Skeletal muscle tissue (tissue), 4 donors: ENCODE data around the gene BIRC6. TPM values are rescaled to one million over a fixed set of nuclear protein-coding genes. Genes with fewer than 3 reads are reported as not detected.
"Not testable (repeated sequence)": the region's sequence is repeated elsewhere in the genome, so short reads cannot be mapped to it uniquely, and the experiment has no call there.

ENCODE experiments used
- H3K27ac ChIP-seq: one replicate; pipeline ENCODE4 v1.7.0; 2013; ENCODE audit warnings: mild to moderate bottlenecking, low read depth, low read length, inconsistent platforms
- H3K27me3 ChIP-seq, 3 donors: one replicate each; pipeline ENCODE4 v1.7.0; 2013; ENCODE audit warnings: low read length in 3 of 3; ENCODE audit not compliant: control insufficient read depth in 3 of 3, insufficient read depth in 3 of 3
- H3K36me3 ChIP-seq, 3 donors: one replicate each; pipeline ENCODE4 v1.7.0; 2013; ENCODE audit warnings: low read length in 3 of 3; ENCODE audit not compliant: control insufficient read depth in 3 of 3, insufficient read depth in 3 of 3
- H3K4me1 ChIP-seq, 3 donors: one replicate each; pipeline ENCODE4 v1.7.0; 2013; ENCODE audit warnings: low read length in 3 of 3, mild to moderate bottlenecking in 3 of 3; ENCODE audit not compliant: control insufficient read depth in 3 of 3, insufficient read depth in 3 of 3
- H3K4me3 ChIP-seq, 3 donors: one replicate each; pipeline ENCODE4 v1.7.0; 2013; ENCODE audit warnings: low read length in 3 of 3
- H3K9ac ChIP-seq, 3 donors: one replicate each; pipeline ENCODE4 v1.7.0; 2013; ENCODE audit warnings: low read length in 3 of 3, mild to moderate bottlenecking in 3 of 3, moderate library complexity in 2 of 3, low read depth in 1 of 3
- H3K9me3 ChIP-seq, 3 donors: one replicate each; pipeline ENCODE4 v1.7.0; 2013; ENCODE audit warnings: low read length in 3 of 3; ENCODE audit not compliant: control insufficient read depth in 3 of 3
- total RNA-seq: library from RNA; depleted of rRNA; stranded (reverse); fragments of >200 nt; gene quantifications from one replicate; pipeline ENCODE4 v1.2.3, GENCODE V29; 2014
- donor health status: Osteomylitis.

Gene BIRC6
- total RNA-seq, 1 donor from 2014 or later, result 216 TPM

DNA sequence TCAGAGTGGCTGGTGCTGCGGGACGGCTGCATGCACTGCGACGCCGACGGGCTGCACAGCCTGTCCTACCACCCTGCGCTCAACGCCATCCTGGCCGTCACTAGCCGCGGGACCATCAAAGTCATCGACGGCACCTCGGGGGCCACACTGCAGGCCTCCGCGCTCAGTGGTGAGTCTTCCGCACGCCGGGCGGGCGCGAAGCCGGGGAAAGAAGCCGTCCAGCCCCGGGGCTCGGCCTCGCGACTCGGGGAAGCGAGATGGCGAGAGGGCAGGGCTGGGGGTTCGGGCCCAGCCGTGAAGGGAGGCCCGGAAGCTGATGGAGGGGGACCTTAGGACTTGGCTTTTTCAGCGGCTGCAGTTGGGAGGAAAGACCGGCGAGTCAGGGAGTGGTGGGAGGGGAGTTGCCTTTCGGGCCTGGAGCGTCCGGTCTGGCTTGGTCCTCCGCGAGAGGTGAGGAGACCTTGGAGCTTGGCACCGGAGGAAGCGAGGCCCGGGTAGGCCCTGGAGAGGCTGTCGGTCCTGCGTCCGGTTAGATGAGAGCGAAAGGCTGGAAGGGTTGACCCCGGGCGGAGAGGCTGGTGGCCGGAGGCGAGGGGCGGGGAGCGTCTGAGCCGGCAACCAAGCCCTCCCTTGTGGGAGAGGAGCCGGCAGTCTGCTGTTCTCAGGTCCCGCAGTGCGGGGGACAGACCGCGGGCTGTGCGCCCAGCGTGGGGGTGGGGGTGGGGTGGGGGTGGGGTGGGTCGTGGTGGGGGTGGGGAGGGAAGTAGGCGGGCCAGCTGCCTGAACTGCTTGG lies 691 bp downstream of the BIRC6 start:
- H3K36me3 ChIP-seq, result peaks cover 0 to 2% (median 0%) of the 10 kb centered on the region in 3 donors
- peak overlapping the region; percentile 98 to 99 (median 98) for H3K9ac ChIP-seq
- peak overlapping the region; percentile 95 to 98 (median 95) for H3K4me3 ChIP-seq
- H3K4me1 ChIP-seq, result peaks cover 17 to 28% (median 25%) of the 10 kb centered on the region in 3 donors
- H3K27ac ChIP-seq, result peak overlapping the region; percentile 97
- no peaks in the 10 kb centered on the region for H3K27me3 ChIP-seq
- no peaks in the 10 kb centered on the region for H3K9me3 ChIP-seq

DNA sequence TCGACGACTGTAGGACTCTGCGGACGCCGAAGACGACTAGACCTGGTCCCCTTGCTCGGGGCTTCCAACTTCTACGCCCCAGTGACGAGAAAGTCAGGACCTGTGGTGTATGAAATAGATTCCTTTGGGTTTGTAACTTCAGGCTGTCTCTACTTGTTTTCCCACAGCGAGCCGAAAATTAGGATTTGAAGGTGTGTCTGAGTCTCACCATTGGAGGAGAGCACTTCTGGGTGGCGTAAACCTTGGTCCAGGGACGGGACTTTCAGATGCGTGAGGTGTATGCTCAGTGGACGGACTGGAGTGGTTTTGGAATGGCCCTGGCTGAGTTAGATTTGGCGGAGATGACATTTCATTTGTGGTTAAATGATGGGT lies 1.3 kb downstream of the BIRC6 start:
- Histone ChIP-seq H3K27ac (peak overlapping the region; percentile 97), H3K4me3 (peak overlapping the region; percentile 86 to 98 (median 95)), H3K27me3 (no peaks in the 10 kb centered on the region), H3K9me3 (no peaks in the 10 kb centered on the region), H3K36me3 (peaks cover 0 to 2% (median 0%) of the 10 kb centered on the region in 3 donors), H3K9ac (peak overlapping the region; percentile 71 to 84 (median 83)), H3K4me1 (peaks cover 17 to 28% (median 25%) of the 10 kb centered on the region in 3 donors)

DNA sequence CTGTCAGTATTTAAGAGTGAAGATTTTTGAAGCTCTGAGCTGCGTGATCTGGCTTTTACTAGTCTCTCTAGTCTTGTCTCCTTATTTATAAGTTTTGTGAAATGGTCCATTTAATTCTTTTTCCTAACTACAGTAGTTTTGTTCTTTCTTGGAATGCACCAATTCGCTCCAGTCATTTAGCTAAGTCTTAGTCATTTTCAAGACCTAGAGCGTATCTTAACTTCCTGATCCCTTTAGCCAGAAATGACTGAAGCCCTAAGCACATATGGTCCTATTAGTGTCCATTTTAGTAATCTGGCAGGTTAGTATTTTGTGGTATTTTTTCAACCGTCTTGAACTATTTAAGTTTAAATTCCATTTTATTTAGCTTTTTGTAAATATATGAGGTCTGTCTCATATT lies 3.6 kb downstream of the BIRC6 start:
- peak overlapping the region; percentile 39 for H3K27ac ChIP-seq
- H3K36me3 ChIP-seq, result peaks cover 0 to 2% (median 0%) of the 10 kb centered on the region in 3 donors
- no peaks in the 10 kb centered on the region for H3K9me3 ChIP-seq
- H3K9ac ChIP-seq, result peak overlapping the region in 1 of 3 donors; percentile 48
- peaks cover 17 to 30% (median 25%) of the 10 kb centered on the region in 3 donors for H3K4me1 ChIP-seq
- H3K27me3 ChIP-seq, result no peaks in the 10 kb centered on the region
- H3K4me3 ChIP-seq, result peak overlapping the region in 1 of 3 donors; percentile 39

DNA sequence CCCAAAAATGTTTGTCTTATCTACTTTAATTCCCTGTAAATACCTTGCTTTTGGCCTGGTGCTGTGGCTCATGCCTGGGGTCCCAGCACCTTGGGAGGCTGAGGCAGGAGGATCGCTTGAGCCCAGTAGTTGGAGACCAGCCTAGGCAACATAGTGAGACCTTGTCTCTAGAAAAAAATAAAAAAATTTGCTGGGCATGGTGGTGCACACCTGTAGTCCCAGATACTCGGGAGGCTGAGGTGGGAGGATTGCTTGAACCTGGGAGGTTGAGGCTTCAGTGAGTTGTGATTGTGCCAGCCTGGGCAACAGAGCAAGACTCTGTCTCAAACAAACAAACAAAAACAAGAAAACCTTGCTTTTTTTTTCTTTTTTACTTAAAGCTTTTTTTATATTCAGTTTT lies 6.2 kb downstream of the BIRC6 start:
- H3K27me3 ChIP-seq, H3K27ac ChIP-seq, H3K9ac ChIP-seq, H3K36me3 ChIP-seq, H3K9me3 ChIP-seq, H3K4me3 ChIP-seq: not testable (repeated sequence)
- H3K4me1 ChIP-seq, result peaks cover 19 to 25% (median 22%) of the 10 kb centered on the region in 3 donors

DNA sequence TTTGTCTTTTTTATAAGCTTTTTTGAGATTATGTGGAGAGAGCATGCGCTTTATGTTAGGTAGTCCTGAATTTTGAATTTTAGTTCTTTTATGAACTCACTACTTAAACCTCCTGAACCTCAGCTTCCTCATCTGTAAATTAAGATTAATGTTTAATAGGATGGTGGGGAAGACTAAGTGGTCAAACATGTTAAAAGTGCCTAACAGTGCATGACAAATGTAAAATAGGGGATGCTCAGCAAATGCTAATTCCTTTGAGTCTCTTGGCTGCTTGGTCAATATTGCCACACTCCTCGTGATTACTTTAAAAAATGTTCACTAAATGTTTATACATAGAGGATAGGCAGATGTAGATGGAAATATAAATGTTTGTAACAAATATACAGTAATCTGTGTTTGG lies 6.8 kb downstream of the BIRC6 start:
- Histone ChIP-seq H3K36me3 (peaks cover 0 to 2% (median 0%) of the 10 kb centered on the region in 3 donors), H3K27ac (no peak overlapping the region), H3K9me3 (no peaks in the 10 kb centered on the region), H3K4me1 (peaks cover 15 to 19% (median 16%) of the 10 kb centered on the region in 3 donors), H3K9ac (no peak overlapping the region), H3K27me3 (no peaks in the 10 kb centered on the region), H3K4me3 (no peak overlapping the region)

DNA sequence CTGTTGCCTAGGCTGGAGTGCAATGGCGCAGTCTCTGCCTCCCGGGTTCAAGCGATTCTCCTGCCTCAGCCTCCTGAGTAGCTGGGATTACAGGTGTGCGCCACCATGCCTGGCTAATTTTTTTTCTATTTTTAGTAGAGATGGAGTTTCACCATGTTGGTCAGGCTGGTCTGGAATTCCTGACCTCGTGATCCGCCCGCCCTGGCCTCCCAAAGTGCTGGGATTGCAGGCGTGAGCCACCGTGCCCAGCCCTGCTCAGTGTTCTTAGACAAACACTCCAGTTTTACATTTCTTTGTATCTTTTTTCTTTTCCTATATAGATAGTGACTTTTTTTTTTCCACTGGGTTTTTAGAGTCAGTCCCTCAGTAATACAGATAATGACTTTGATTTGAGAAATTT lies 7.5 kb downstream of the BIRC6 start:
- not testable (repeated sequence) for H3K9ac ChIP-seq, H3K27me3 ChIP-seq, H3K36me3 ChIP-seq, H3K27ac ChIP-seq, H3K9me3 ChIP-seq, H3K4me3 ChIP-seq
- peaks cover 9 to 16% (median 12%) of the 10 kb centered on the region in 3 donors for H3K4me1 ChIP-seq

DNA sequence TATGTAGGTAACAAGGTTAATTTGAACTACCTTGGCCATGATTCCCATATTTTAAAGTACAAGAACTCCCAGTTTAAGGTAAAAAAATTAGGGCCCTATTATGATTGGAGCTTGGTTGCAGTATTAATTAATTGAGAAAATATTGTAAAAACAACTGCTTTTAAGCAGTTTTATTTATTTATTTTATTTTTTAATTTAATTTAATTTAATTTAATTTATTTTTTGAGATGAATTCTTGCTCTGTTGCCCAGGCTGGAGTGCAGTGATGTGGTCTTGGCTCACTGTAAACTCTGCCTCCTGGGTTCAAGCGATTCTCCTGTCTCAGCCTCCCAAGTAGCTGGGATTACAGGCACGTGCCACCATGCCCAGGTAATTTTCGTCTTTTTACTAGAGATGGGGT lies 8.9 kb downstream of the BIRC6 start:
- H3K27ac ChIP-seq, H3K27me3 ChIP-seq, H3K4me3 ChIP-seq, H3K4me1 ChIP-seq, H3K9ac ChIP-seq, H3K9me3 ChIP-seq, H3K36me3 ChIP-seq: not testable (repeated sequence)

DNA sequence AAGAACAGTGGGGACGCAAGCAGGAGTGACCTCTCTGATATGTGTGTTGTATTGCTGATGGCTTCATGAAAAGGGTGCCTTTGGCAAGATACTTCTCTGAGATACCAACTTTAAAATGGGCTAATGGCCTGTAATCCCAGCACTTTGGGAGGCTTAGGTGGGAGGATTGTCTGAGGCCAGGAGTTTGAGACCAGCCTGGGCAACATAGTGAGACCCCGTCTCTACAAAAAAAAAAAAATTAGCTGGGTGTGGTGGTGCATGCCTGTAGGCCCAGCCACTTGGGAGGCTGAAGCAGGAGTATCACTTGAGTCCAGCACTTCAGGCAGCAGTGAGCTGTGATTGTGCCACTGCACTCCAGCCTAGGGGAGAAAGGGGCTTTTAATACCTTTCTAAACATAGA lies 9.8 kb downstream of the BIRC6 start:
- H3K4me1 ChIP-seq, result peaks cover 0 to 7% (median 2%) of the 10 kb centered on the region in 3 donors
- H3K27ac ChIP-seq, result no peak overlapping the region
- no peak overlapping the region for H3K4me3 ChIP-seq
- H3K9me3 ChIP-seq, result no peaks in the 10 kb centered on the region
- no peaks in the 10 kb centered on the region for H3K36me3 ChIP-seq
- H3K27me3 ChIP-seq, result no peaks in the 10 kb centered on the region
- H3K9ac ChIP-seq, result no peak overlapping the region

DNA sequence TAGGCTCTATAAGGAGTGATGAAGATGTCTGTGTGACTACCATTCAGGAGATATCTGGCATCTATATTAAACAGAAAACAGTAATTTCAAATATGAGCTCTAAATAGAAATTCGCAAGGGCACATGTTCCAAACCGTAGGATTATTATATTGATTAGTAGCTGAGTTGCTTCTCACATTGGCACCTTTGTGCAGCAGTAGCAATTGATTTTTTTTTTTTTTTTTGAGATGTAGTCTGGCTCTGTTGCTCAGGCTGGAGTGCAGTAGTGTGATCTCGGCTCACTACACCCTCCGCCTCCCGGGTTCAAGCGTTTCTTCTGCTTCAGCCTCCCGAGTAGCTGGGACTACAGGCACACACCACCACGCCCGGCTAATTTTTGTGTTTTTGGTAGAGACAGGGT lies 12.4 kb downstream of the BIRC6 start:
- H3K36me3 ChIP-seq, result no peaks in the 10 kb centered on the region
- H3K27ac ChIP-seq, result no peak overlapping the region
- peaks cover 0 to 7% (median 2%) of the 10 kb centered on the region in 3 donors for H3K4me1 ChIP-seq
- no peaks in the 10 kb centered on the region for H3K9me3 ChIP-seq
- no peak overlapping the region for H3K4me3 ChIP-seq
- no peaks in the 10 kb centered on the region for H3K27me3 ChIP-seq
- no peak overlapping the region for H3K9ac ChIP-seq

DNA sequence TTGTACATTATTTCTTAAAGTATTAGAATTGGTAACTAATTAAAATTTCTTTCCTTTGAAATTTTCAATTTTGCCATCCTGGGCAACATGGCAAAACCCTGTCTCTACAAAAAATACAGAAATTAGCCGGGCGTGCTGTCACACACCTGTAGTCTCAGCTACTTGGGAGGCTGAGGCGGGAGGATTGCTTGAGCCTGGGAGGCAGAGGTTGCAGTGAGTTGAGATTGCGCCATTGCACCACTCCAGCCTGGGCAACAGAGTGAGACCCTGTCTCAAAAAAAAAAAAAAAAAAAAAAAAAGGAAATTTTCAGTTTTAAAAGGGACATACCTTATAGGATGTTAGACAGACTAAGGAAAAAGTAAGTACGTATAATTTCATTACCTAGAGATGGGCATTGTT lies 14.1 kb downstream of the BIRC6 start:
- H3K9ac ChIP-seq, H3K4me1 ChIP-seq, H3K9me3 ChIP-seq, H3K4me3 ChIP-seq, H3K27me3 ChIP-seq, H3K36me3 ChIP-seq, H3K27ac ChIP-seq: not testable (repeated sequence)
